Chondrocyte (in vitro differentiated cells): ENCODE measurements around the gene MARK4. TPM values are rescaled to one million over a fixed set of nuclear protein-coding genes. Genes with fewer than 3 reads are reported as not detected.

ENCODE experiments used
- DNase-seq: peaks from one replicate; pipeline ENCODE4 v3.0.0; 2021; ENCODE audit warnings: mixed read lengths, low spot score
- H3K27ac Mint-ChIP-seq: one replicate; pipeline ENCODE4 v1.8.0; 2021; ENCODE audit warnings: mild to moderate bottlenecking, moderate library complexity, mixed read lengths; ENCODE audit not compliant: unreplicated experiment
- H3K27me3 Mint-ChIP-seq: 2 replicates; pipeline ENCODE4 v1.8.0; 2021; ENCODE audit warnings: low read depth, mixed read lengths
- H3K36me3 Mint-ChIP-seq: 2 replicates; pipeline ENCODE4 v1.8.0; 2021; ENCODE audit warnings: low read depth, mixed read lengths
- H3K4me1 Mint-ChIP-seq: 2 replicates; pipeline ENCODE4 v1.8.0; 2021; ENCODE audit warnings: low read depth, mild to moderate bottlenecking, mixed read lengths
- H3K4me3 Mint-ChIP-seq: one replicate; pipeline ENCODE4 v1.8.0; 2021; ENCODE audit warnings: mild to moderate bottlenecking, moderate library complexity, mixed read lengths; ENCODE audit not compliant: unreplicated experiment
- H3K9me3 Mint-ChIP-seq: 2 replicates; pipeline ENCODE4 v1.8.0; 2021; ENCODE audit warnings: low read depth, mixed read lengths
- CTCF ChIP-seq: fragments of 200-600 bp; sonication (generic); IDR thresholded peaks from 2 replicates; pipeline ENCODE4 v1.5.0; 2021; ENCODE audit warnings: antibody characterized with exemption, mild to moderate bottlenecking, moderate library complexity
- total RNA-seq: library from RNA; stranded (reverse); gene quantifications from 3 replicates; pipeline ENCODE4 v1.2.1, GENCODE V29; 2021

MARK4 gene
- total RNA-seq, 1 donor from 2014 or later = 46.3 TPM

- H3K36me3 Mint-ChIP-seq = peaks cover 16% of the 10 kb centered on the region
- H3K27ac Mint-ChIP-seq = no peak overlapping the region
- TF ChIP-seq CTCF = no peak
- H3K27me3 Mint-ChIP-seq = no peaks in the 10 kb centered on the region
- DNase-seq = no peak
- H3K4me3 Mint-ChIP-seq = no peak overlapping the region
- no peaks in the 10 kb centered on the region for H3K9me3 Mint-ChIP-seq
- peaks cover 6% of the 10 kb centered on the region for H3K4me1 Mint-ChIP-seq
These were observed 51.3 kb downstream of the MARK4 start for GRCh38 chr19:45302416-45302815.

GRCh38 chr19:45303269-45304060 lies 52.4 kb downstream of the MARK4 start:
- H3K4me1 Mint-ChIP-seq = peaks cover 6% of the 10 kb centered on the region
- H3K9me3 Mint-ChIP-seq = no peaks in the 10 kb centered on the region
- H3K36me3 Mint-ChIP-seq = peaks cover 12% of the 10 kb centered on the region
- no peak overlapping the region for H3K27ac Mint-ChIP-seq
- H3K4me3 Mint-ChIP-seq = no peak overlapping the region
- TF ChIP-seq CTCF = no peak
- no peak for DNase-seq
- H3K27me3 Mint-ChIP-seq = no peaks in the 10 kb centered on the region

- Mint-ChIP-seq H3K9me3 (no peaks in the 10 kb centered on the region), H3K4me3 (no peak overlapping the region), H3K27ac (no peak overlapping the region), H3K4me1 (peaks cover 6% of the 10 kb centered on the region), H3K27me3 (no peaks in the 10 kb centered on the region), H3K36me3 (peaks cover 7% of the 10 kb centered on the region)
- DNase-seq = no peak
- TF ChIP-seq CTCF = no peak
These were observed 53.3 kb downstream of the MARK4 start for GRCh38 chr19:45304141-45304926.

GRCh38 chr19:45305007-45305406 lies 53.9 kb downstream of the MARK4 start:
- H3K4me1 Mint-ChIP-seq = peaks cover 6% of the 10 kb centered on the region
- H3K9me3 Mint-ChIP-seq = no peaks in the 10 kb centered on the region
- no peak overlapping the region for H3K27ac Mint-ChIP-seq
- no peaks in the 10 kb centered on the region for H3K27me3 Mint-ChIP-seq
- H3K4me3 Mint-ChIP-seq = no peak overlapping the region
- H3K36me3 Mint-ChIP-seq = peaks cover 5% of the 10 kb centered on the region
- DNase-seq = no peak
- TF ChIP-seq CTCF = no peak

GRCh38 chr19:45305421-45305820 lies 54.4 kb downstream of the MARK4 start:
- peaks cover 2% of the 10 kb centered on the region for H3K36me3 Mint-ChIP-seq
- no peak overlapping the region for H3K27ac Mint-ChIP-seq
- H3K4me3 Mint-ChIP-seq = no peak overlapping the region
- no peaks in the 10 kb centered on the region for H3K27me3 Mint-ChIP-seq
- DNase-seq = no peak
- H3K4me1 Mint-ChIP-seq = peaks cover 6% of the 10 kb centered on the region
- H3K9me3 Mint-ChIP-seq = no peaks in the 10 kb centered on the region
- no peak for TF ChIP-seq CTCF
